GM23338 (cell line): Measurements from ENCODE around the gene NAA10. TPM values are rescaled to one million over a fixed set of nuclear protein-coding genes. Genes with fewer than 3 reads are reported as not detected.

Source experiments
- ATAC-seq: fragments of 200-7000 bp; cut with Tn5 transposase; 3 replicates; pipeline ENCODE4 v1.9.1; 2020
- DNase-seq: peaks from one replicate; pipeline ENCODE4 v3.0.0-alpha.2; 2015; ENCODE audit warnings: low spot score
- H2AFZ ChIP-seq: fragments of 200-600 bp; sonication (generic); 2 replicates; pipeline ENCODE4 v1.8.0; 2016; ENCODE audit warnings: antibody characterized with exemption, mild to moderate bottlenecking, moderate library complexity
- H3F3A ChIP-seq: fragments of 200-600 bp; sonication (generic); replicated peaks from 2 replicates; pipeline ENCODE4 v1.8.0; 2017; ENCODE audit warnings: antibody characterized with exemption, mixed run types, low read depth
- H3K27ac ChIP-seq: fragments of 200-600 bp; sonication (generic); 2 replicates; pipeline ENCODE4 v1.6.1; 2016; ENCODE audit warnings: low read depth
- H3K27me3 ChIP-seq: fragments of 200-600 bp; sonication (generic); 2 replicates; pipeline ENCODE4 v1.8.0; 2016; ENCODE audit warnings: mild to moderate bottlenecking, mixed run types, moderate library complexity; ENCODE audit not compliant: insufficient read depth
- H3K36me3 ChIP-seq: fragments of 200-600 bp; sonication (generic); 2 replicates; pipeline ENCODE4 v1.8.0; 2016; ENCODE audit warnings: mild to moderate bottlenecking; ENCODE audit not compliant: insufficient read depth
- H3K4me1 ChIP-seq: fragments of 200-600 bp; sonication (generic); 2 replicates; pipeline ENCODE4 v1.8.0; 2016; ENCODE audit warnings: mild to moderate bottlenecking, moderate library complexity; ENCODE audit not compliant: insufficient read depth
- H3K4me2 ChIP-seq: fragments of 200-600 bp; sonication (generic); 2 replicates; pipeline ENCODE4 v1.7.1; 2017; ENCODE audit warnings: mixed run types
- H3K4me3 ChIP-seq: fragments of 200-600 bp; sonication (generic); 2 replicates; pipeline ENCODE4 v1.6.1; 2016; ENCODE audit warnings: mixed run types
- H3K79me2 ChIP-seq: fragments of 200-600 bp; sonication (generic); replicated peaks from 2 replicates; pipeline ENCODE4 v1.8.0; 2017; ENCODE audit warnings: mild to moderate bottlenecking; ENCODE audit not compliant: insufficient read depth
- H3K9me2 ChIP-seq: fragments of 200-600 bp; sonication (generic); 2 replicates; pipeline ENCODE4 v1.8.0; 2017; ENCODE audit not compliant: insufficient read depth
- H4K20me1 ChIP-seq: fragments of 200-600 bp; sonication (generic); replicated peaks from 2 replicates; pipeline ENCODE4 v1.8.0; 2017; ENCODE audit warnings: mild to moderate bottlenecking; ENCODE audit not compliant: insufficient read depth
- H3K27ac Mint-ChIP-seq: 2 replicates; pipeline ENCODE4 v1.8.0; 2020; ENCODE audit warnings: inconsistent platforms, mild to moderate bottlenecking, moderate library complexity, mixed read lengths
- H3K27me3 Mint-ChIP-seq: 3 replicates; pipeline ENCODE4 v1.8.0; 2022; ENCODE audit warnings: low read depth, mild to moderate bottlenecking, moderate library complexity, mixed read lengths, inconsistent platforms; ENCODE audit not compliant: insufficient read depth, poor library complexity
- H3K36me3 Mint-ChIP-seq: 3 replicates; pipeline ENCODE4 v1.8.0; 2021; ENCODE audit warnings: low read depth, mild to moderate bottlenecking, inconsistent platforms, moderate library complexity, mixed read lengths
- H3K4me1 Mint-ChIP-seq: 3 replicates; pipeline ENCODE4 v1.8.0; 2020; ENCODE audit warnings: mild to moderate bottlenecking, inconsistent platforms, mixed read lengths
- H3K4me3 Mint-ChIP-seq: 3 replicates; pipeline ENCODE4 v1.8.0; 2021; ENCODE audit warnings: moderate library complexity, mild to moderate bottlenecking, inconsistent platforms, mixed read lengths
- H3K9me3 Mint-ChIP-seq: 3 replicates; pipeline ENCODE4 v1.8.0; 2020; ENCODE audit warnings: moderate library complexity, mild to moderate bottlenecking, inconsistent platforms, mixed read lengths
- EZH2 ChIP-seq: fragments of 200-600 bp; sonication (generic); IDR thresholded peaks from one replicate; pipeline ENCODE4 v1.8.0; 2017; ENCODE audit warnings: antibody characterized with exemption, mild to moderate bottlenecking, low read depth; ENCODE audit not compliant: unreplicated experiment
- EZH2phosphoT487 ChIP-seq: fragments of 200-600 bp; sonication (generic); IDR thresholded peaks from one replicate; pipeline ENCODE4 v1.8.1; 2018; ENCODE audit warnings: antibody characterized with exemption; ENCODE audit not compliant: unreplicated experiment
- NANOG ChIP-seq: IDR thresholded peaks from 2 replicates; pipeline ENCODE4 v1.6.1; 2016; ENCODE audit warnings: antibody characterized with exemption, borderline replicate concordance
- STAT1 ChIP-seq: IDR thresholded peaks from one replicate; pipeline ENCODE4 v1.6.1; 2016; ENCODE audit warnings: antibody characterized with exemption; ENCODE audit not compliant: unreplicated experiment
- ZNF331 ChIP-seq: fragments of 250-450 bp; sonication (Bioruptor Pico); IDR thresholded peaks from 2 replicates; pipeline ENCODE4 v1.5.0; 2020; ENCODE audit warnings: low read depth, mild to moderate bottlenecking, moderate library complexity
- polyA plus RNA-seq: library from polyadenylated mRNA; unstranded; fragments of >200 nt; fragmentation: Nextera tagmentation; extraction: Ambion mirVana; gene quantifications from 2 replicates; pipeline ENCODE4 v1.2.1, GENCODE V29; 2016
- total RNA-seq: library from RNA; depleted of rRNA; stranded (reverse); fragments of >200 nt; shearing (Covaris generic); gene quantifications from 2 replicates; pipeline ENCODE4 v1.2.3, GENCODE V29; 2014
- TF ChIP-seq, protein P1 (sequence below): fragments of 250-450 bp; sonication (Bioruptor Pico); IDR thresholded peaks from 2 replicates; pipeline ENCODE4 v1.5.0; 2020; ENCODE audit warnings: mild to moderate bottlenecking, moderate library complexity
- TF ChIP-seq, protein P2 (sequence below): IDR thresholded peaks from one replicate; pipeline ENCODE4 v1.6.1; 2018; ENCODE audit warnings: antibody characterized with exemption; ENCODE audit not compliant: unreplicated experiment
- TF ChIP-seq, protein P3 (sequence below), 2 experiments: fragments of 200-600 bp in 1 of 2; sonication (generic) in 1 of 2; conservative IDR thresholded peaks; 2 replicates each; pipeline versions ENCODE4 v1.5.1 to v1.6.1; 2016 to 2017; ENCODE audit warnings: antibody characterized with exemption in 2 of 2, low read depth in 2 of 2, mild to moderate bottlenecking in 2 of 2, moderate library complexity in 1 of 2

Gene NAA10
- total and polyA plus RNA-seq, 2 experiments from 2014 or later, result 136 to 145 TPM

DNA sequence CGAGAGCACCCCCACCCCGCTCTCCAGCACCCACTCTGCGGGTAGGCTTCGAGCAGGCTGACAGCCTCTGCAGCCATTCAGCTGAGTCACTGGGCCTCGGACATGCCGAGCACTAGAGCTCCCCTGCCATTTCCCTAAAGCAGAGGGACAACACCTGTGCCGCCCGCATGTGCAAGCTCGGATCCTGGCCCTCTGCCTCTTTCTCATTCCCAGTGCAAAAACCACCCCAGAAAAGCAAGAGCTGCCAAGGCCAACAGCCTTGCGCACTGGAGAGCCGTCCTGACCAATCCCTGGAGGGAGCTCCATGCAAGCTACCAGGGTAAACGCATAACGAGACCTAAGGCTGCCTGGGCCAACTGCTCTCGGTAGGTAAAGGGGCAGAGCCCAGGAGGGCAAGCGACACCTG lies 31.4 kb upstream of the NAA10 start:
- H3K27ac Mint-ChIP-seq, result peak overlapping the region; percentile 82
- no peaks in the 10 kb centered on the region for H3K9me2 ChIP-seq
- H3K4me2 ChIP-seq, result no peak overlapping the region
- peaks cover 7% of the 10 kb centered on the region for H3K27me3 Mint-ChIP-seq
- peaks cover 12% of the 10 kb centered on the region for H3K4me1 ChIP-seq
- ATAC-seq (no peak), DNase-seq (no peak)
- H3F3A ChIP-seq, result no peaks in the 10 kb centered on the region
- no peaks in the 10 kb centered on the region; the same call in 2 of the 3 replicates for H3K9me3 Mint-ChIP-seq
- peaks cover 41% of the 10 kb centered on the region for H3K36me3 Mint-ChIP-seq
- H3K27ac ChIP-seq, result no peak overlapping the region
- 0 out of 3 replicates have a peak overlapping the region, but pooled peaks have one; percentile 12 for H3K4me3 Mint-ChIP-seq
- H3K79me2 ChIP-seq, result peaks cover 77% of the 10 kb centered on the region
- H2AFZ ChIP-seq, result no peak overlapping the region
- peak overlapping the region; percentile 17; the same call in 1 of the 2 replicates for H3K4me3 ChIP-seq
- TF ChIP-seq ZNF331 (CRISPR knock-in tag), result no peak
- TF ChIP-seq EZH2, result no peak
- no peaks in the 10 kb centered on the region for H3K36me3 ChIP-seq
- H3K27me3 ChIP-seq, result no peaks in the 10 kb centered on the region
- peaks cover 19% of the 10 kb centered on the region for H3K4me1 Mint-ChIP-seq
- peaks cover 17% of the 10 kb centered on the region for H4K20me1 ChIP-seq

DNA sequence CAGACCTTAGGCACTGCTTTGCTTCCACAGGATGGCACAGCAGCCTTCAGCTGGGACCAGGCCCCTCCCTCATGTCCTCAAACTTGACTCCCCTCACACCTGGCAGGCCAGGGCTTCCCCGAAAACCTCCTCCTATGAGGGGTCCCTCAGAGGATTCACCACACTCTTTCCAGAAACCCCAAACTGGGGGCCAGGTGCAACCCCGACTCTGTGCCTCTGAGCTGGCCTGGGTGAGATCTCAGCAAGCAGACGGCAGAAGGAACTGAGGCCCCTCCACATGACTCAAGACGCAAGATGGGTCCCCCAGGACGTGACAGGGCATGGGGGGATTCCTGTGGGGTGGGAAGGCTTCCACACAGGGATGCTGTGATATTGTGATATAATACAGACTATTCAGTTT lies 30.6 kb upstream of the NAA10 start:
- Histone ChIP-seq H3K27me3 (no peaks in the 10 kb centered on the region), H4K20me1 (peaks cover 17% of the 10 kb centered on the region), H3K4me1 (peaks cover 12% of the 10 kb centered on the region), H2AFZ (no peak overlapping the region), H3K9me2 (no peaks in the 10 kb centered on the region), H3K4me2 (no peak overlapping the region), H3K4me3 (no peak overlapping the region), H3F3A (no peaks in the 10 kb centered on the region), H3K36me3 (no peaks in the 10 kb centered on the region), H3K79me2 (peaks cover 74% of the 10 kb centered on the region), H3K27ac (no peak overlapping the region)
- Mint-ChIP-seq H3K4me1 (peaks cover 19% of the 10 kb centered on the region), H3K36me3 (peaks cover 50% of the 10 kb centered on the region), H3K4me3 (no peak overlapping the region), H3K9me3 (no peaks in the 10 kb centered on the region; the same call in 2 of the 3 replicates), H3K27me3 (peaks cover 13% of the 10 kb centered on the region), H3K27ac (peak overlapping the region; percentile 74; the same call in 1 of the 2 replicates)
- ATAC-seq, result no peak
- DNase-seq, result no peak
- no peak for TF ChIP-seq EZH2
- TF ChIP-seq, protein P1, sequence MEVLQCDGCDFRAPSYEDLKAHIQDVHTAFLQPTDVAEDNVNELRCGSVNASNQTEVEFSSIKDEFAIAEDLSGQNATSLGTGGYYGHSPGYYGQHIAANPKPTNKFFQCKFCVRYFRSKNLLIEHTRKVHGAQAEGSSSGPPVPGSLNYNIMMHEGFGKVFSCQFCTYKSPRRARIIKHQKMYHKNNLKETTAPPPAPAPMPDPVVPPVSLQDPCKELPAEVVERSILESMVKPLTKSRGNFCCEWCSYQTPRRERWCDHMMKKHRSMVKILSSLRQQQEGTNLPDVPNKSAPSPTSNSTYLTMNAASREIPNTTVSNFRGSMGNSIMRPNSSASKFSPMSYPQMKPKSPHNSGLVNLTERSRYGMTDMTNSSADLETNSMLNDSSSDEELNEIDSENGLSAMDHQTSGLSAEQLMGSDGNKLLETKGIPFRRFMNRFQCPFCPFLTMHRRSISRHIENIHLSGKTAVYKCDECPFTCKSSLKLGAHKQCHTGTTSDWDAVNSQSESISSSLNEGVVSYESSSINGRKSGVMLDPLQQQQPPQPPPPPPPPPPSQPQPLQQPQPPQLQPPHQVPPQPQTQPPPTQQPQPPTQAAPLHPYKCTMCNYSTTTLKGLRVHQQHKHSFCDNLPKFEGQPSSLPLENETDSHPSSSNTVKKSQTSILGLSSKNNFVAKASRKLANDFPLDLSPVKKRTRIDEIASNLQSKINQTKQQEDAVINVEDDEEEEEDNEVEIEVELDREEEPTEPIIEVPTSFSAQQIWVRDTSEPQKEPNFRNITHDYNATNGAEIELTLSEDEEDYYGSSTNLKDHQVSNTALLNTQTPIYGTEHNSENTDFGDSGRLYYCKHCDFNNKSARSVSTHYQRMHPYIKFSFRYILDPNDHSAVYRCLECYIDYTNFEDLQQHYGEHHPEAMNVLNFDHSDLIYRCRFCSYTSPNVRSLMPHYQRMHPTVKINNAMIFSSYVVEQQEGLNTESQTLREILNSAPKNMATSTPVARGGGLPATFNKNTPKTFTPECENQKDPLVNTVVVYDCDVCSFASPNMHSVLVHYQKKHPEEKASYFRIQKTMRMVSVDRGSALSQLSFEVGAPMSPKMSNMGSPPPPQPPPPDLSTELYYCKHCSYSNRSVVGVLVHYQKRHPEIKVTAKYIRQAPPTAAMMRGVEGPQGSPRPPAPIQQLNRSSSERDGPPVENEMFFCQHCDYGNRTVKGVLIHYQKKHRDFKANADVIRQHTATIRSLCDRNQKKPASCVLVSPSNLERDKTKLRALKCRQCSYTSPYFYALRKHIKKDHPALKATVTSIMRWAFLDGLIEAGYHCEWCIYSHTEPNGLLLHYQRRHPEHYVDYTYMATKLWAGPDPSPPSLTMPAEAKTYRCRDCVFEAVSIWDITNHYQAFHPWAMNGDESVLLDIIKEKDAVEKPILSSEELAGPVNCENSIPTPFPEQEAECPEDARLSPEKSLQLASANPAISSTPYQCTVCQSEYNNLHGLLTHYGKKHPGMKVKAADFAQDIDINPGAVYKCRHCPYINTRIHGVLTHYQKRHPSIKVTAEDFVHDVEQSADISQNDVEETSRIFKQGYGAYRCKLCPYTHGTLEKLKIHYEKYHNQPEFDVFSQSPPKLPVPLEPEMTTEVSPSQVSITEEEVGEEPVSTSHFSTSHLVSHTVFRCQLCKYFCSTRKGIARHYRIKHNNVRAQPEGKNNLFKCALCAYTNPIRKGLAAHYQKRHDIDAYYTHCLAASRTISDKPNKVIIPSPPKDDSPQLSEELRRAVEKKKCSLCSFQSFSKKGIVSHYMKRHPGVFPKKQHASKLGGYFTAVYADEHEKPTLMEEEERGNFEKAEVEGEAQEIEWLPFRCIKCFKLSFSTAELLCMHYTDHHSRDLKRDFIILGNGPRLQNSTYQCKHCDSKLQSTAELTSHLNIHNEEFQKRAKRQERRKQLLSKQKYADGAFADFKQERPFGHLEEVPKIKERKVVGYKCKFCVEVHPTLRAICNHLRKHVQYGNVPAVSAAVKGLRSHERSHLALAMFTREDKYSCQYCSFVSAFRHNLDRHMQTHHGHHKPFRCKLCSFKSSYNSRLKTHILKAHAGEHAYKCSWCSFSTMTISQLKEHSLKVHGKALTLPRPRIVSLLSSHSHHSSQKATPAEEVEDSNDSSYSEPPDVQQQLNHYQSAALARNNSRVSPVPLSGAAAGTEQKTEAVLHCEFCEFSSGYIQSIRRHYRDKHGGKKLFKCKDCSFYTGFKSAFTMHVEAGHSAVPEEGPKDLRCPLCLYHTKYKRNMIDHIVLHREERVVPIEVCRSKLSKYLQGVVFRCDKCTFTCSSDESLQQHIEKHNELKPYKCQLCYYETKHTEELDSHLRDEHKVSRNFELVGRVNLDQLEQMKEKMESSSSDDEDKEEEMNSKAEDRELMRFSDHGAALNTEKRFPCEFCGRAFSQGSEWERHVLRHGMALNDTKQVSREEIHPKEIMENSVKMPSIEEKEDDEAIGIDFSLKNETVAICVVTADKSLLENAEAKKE (CRISPR knock-in tag), result no peak
- TF ChIP-seq, protein P2, sequence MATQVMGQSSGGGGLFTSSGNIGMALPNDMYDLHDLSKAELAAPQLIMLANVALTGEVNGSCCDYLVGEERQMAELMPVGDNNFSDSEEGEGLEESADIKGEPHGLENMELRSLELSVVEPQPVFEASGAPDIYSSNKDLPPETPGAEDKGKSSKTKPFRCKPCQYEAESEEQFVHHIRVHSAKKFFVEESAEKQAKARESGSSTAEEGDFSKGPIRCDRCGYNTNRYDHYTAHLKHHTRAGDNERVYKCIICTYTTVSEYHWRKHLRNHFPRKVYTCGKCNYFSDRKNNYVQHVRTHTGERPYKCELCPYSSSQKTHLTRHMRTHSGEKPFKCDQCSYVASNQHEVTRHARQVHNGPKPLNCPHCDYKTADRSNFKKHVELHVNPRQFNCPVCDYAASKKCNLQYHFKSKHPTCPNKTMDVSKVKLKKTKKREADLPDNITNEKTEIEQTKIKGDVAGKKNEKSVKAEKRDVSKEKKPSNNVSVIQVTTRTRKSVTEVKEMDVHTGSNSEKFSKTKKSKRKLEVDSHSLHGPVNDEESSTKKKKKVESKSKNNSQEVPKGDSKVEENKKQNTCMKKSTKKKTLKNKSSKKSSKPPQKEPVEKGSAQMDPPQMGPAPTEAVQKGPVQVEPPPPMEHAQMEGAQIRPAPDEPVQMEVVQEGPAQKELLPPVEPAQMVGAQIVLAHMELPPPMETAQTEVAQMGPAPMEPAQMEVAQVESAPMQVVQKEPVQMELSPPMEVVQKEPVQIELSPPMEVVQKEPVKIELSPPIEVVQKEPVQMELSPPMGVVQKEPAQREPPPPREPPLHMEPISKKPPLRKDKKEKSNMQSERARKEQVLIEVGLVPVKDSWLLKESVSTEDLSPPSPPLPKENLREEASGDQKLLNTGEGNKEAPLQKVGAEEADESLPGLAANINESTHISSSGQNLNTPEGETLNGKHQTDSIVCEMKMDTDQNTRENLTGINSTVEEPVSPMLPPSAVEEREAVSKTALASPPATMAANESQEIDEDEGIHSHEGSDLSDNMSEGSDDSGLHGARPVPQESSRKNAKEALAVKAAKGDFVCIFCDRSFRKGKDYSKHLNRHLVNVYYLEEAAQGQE, result no peak
- no peak for TF ChIP-seq EZH2phosphoT487
- no peak for TF ChIP-seq NANOG
- no peak for TF ChIP-seq ZNF331 (CRISPR knock-in tag)
- TF ChIP-seq STAT1, result no peak
- TF ChIP-seq, protein P3, sequence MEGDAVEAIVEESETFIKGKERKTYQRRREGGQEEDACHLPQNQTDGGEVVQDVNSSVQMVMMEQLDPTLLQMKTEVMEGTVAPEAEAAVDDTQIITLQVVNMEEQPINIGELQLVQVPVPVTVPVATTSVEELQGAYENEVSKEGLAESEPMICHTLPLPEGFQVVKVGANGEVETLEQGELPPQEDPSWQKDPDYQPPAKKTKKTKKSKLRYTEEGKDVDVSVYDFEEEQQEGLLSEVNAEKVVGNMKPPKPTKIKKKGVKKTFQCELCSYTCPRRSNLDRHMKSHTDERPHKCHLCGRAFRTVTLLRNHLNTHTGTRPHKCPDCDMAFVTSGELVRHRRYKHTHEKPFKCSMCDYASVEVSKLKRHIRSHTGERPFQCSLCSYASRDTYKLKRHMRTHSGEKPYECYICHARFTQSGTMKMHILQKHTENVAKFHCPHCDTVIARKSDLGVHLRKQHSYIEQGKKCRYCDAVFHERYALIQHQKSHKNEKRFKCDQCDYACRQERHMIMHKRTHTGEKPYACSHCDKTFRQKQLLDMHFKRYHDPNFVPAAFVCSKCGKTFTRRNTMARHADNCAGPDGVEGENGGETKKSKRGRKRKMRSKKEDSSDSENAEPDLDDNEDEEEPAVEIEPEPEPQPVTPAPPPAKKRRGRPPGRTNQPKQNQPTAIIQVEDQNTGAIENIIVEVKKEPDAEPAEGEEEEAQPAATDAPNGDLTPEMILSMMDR (conservative IDR thresholded peaks at IDR 0.05; ENCODE audit: low read depth in 2 of 2), result no peak
